IPS-11a (cell line): Measurements from ENCODE around the gene TRMT10C.
A peak's percentile ranks its signal among the peaks of the same experiment; 100 is the strongest.
"Not testable (repeated sequence)": the region's sequence is repeated elsewhere in the genome, so short reads cannot be mapped to it uniquely, and the experiment has no call there.

ENCODE experiments used
- H3K4me3 ChIP-seq: one replicate; pipeline ENCODE4 v1.5.1; 2013; ENCODE audit warnings: low read depth, low read length, control low read depth

Gene TRMT10C

DNA sequence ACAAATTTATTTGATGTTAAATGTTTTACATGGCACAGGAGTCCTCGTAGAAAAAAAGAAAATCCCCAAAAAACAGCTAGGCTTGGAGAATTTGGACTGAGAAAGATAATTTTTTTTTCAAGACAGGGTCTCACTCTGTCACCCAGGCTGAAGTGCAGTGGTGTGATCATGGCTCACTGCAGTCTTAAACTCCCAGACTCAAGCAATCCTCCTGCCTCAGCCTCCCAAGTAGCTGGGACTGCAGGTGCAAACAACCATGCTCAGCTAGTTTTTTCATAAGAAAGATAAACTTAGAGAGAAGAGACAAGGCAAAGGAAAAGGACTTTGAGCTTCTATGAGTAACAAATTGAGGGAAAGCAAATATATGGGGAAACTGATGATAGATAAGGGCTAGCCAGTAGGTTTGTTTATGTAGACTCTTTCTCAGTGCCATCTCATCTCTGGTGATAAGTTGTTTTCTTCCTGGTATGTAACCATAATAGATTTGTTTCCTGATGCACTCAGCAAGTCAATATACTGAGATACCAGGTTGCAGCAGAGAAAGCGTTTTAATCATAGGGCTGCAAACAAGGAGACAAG lies 13.1 kb upstream of the TRMT10C start:
- no peak overlapping the region for H3K4me3 ChIP-seq

DNA sequence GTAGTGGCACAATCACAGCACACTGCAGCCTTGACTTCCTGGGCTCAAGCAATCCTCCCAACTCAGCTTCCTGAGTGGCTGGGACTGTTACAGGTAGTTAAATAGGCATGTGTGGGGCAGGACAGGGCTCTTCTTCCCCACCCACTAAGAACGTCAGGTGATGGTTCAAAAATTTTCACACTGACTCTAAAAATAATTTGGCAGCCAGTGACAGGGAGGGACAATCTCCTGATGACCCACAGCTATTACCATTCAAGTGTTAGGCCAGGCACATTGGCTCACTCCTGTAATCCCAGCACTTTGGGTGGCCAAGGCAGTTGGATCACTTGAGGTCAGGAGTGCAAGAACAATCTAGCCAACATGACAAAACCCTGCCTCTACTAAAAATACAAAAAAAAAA lies 12.2 kb upstream of the TRMT10C start:
- H3K4me3 ChIP-seq = no peak overlapping the region

DNA sequence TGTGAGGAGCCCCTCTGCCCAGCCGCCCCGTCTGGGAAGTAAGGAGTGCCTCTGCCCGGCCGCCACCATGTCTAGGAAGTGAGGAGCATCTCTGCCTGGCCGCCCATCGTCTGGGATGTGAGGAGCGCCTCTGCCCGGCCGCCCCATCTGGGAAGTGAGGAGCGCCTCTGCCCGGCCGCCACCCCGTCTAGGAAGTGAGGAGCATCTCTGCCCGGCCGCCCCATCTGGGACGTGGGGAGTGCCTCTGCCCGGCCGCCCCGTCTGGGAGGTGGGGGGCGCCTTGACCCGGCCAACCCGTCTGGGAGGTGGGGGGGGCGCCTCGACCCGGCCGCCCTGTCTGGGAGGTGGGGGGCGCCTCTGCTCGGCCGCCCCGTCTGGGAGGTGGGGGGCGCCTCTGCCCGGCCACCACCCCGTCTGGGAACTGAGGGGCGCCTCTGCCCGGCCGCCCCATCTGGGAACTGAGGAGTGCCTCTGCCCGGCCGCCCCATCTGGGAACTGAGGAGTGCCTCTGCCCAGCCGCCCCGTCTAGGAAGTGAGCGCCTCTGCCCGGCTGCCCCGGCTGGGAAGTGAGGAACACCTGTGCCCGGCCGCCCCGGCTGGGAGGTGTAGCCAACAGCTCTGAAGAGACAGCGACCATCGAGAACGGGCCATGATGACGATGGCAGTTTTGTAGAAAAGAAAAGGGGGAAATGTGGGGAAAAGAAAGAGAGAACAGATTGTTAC lies 10.1 kb upstream of the TRMT10C start:
- not testable (repeated sequence) for H3K4me3 ChIP-seq

DNA sequence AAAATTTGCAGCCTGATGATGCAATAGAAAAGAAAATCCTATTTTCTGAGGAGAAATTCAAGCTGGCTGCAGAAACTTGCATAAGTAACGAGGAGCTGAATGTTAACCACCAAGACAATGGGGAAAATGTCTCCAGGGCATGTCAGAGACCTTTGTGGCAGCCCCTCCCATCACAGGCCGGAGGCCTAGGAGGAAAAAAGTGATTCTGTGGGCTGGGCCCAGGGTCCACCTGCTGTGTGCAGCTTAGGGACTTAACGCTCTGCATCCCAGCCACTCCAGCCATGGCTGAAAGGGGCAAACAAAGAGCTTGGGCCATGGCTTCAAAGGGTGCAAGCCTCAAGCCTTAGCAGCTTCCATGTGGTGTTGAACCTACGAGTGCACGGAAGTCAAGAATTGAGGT lies 8.3 kb upstream of the TRMT10C start:
- H3K4me3 ChIP-seq = not testable (repeated sequence)

DNA sequence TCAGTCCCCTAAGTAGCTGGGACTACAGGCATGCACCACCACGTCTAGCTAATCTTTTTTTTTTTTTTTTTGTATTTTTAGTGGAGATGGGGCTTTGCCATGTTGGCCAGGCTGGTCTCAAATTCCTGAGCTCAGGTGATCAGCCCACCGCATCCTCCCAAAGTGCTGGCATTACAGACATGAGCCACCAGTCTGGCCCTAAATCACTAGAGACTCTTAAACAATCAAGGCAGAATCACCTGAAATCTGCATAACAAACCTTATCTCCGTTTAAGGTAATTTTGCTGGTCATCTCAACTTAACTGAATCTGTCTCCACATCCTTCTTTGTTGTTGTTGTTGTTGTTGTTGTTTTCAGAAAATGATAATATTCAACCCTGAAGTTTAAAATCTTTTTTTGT lies 5.6 kb upstream of the TRMT10C start:
- H3K4me3 ChIP-seq = no peak overlapping the region

DNA sequence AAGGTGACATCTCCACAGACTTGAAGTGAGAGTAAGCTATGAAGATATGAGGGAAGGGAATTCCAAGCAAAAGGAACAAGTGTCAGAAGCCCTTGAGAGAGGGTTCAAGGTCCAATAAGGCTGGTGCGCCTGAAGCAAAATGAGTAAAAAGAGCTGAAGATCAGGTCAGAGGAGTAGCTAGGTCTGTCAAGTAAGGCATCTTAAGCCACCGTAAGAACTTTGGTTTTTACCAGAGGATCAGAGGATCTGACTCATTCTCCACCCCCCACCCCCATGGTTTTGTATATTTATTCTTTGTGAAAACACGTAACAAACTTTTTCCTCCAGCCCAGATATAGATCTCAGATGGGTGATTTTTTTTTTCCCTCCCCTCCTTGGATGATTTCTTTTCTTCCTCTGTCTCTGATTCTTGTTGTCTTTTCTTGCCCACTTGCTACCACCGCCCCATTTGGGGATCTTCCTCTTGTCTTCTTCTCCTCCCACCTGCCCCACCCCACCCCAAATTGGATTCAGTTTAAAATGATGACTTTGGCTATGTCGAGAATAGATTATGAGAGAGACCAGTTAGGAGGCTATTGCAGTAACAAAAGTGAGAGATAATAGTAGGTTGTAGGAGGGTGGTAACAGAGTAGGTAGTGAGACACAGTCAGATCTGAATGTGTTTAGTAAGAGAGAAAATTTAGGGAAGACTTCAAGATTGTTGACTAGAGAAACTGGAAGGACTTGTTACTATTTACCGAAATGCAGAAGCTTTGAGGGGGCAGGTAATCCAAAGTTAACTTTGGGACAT lies 6.1 kb downstream of the TRMT10C start:
- no peak overlapping the region for H3K4me3 ChIP-seq

DNA sequence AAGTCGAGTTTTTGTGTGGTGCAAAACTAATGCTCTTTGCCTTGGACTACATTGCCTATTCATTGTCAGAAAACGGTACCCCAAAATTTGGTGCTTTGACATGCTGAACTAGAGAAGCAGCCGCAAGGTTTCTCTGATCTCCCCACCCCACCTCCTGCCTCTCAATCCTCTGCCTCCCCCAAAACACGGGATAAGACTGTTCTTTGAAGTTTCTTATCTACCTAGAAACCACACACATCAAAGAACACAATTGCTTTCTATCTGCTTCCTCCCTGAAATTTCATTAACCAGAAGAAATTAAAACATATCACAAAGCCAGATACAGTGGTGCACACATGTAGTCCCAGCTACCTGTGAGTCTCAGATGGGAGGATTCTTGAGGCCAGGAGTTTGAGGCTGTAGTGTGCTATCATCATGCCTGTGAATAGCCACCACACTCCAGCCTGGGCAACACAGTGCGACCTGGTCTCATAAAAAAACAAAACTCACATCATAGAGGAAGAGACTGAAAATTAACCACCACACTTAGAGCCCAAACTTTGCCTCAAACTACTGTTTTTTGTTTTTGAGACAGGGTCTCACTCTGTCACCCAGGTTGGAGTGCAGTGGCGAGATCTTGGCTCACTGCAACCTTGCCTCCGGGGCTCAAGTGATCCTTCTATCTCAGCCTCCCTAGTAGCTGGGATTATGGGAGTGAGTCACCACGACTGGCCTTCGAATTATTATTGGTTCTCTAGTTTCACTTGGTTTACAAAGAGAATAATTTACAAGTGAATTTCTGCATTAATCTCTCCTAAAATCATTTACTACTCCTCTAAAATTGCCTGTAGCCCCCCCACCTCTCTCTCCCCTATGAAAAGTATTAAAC lies 9.6 kb downstream of the TRMT10C start:
- H3K4me3 ChIP-seq = no peak overlapping the region

DNA sequence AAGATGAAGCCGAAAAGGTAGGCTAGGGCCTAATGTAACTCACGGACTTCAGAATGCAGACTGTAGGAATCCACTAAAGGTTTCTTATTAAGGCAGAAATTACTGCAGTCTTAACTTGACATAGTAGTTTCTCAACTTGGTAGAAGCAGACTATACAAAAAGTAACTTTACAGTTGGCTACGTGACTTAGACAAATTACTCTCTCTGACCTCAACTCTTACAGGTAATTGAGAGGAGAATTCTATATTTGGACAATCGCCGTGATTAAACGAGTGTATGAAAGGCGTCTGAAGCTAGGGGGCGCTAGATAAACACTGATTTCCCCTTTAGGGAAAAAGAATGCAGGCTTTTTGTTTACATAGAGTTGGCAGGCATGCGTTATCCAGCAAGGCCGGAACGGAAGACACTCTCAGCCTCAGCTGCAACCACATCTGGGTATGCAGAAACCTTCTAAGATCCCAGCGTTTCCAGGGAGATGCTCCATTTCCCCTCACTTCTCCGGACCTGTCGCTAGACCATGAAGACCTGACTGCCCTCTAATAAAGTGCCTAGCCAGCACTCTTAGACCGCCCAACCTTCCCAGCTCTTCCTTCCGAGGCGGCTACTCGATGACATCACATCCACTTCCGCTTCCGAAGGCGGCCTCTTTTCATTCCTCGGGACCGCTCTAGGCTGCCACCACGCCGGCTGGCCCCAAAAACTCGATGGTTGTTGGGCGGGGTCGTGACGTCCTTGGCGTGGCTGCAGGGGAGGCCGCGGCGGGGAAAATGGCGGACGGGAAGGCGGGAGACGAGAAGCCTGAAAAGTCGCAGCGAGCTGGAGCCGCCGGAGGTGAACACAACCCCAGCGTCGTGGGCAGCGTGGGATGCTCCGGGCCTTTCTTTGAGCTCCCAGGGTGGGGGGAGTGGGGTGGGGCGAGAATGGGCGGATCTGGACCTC lies 12.1 kb downstream of the TRMT10C start, which contains the start of gene PCNP:
Gene PCNP, plus strand, starts transcription at position 732 of the 939 bp plus-strand sequence. Its CDS starts 36 bp downstream, at position 768.
- peak within 1 kb of the TSS; percentile 96 for H3K4me3 ChIP-seq

DNA sequence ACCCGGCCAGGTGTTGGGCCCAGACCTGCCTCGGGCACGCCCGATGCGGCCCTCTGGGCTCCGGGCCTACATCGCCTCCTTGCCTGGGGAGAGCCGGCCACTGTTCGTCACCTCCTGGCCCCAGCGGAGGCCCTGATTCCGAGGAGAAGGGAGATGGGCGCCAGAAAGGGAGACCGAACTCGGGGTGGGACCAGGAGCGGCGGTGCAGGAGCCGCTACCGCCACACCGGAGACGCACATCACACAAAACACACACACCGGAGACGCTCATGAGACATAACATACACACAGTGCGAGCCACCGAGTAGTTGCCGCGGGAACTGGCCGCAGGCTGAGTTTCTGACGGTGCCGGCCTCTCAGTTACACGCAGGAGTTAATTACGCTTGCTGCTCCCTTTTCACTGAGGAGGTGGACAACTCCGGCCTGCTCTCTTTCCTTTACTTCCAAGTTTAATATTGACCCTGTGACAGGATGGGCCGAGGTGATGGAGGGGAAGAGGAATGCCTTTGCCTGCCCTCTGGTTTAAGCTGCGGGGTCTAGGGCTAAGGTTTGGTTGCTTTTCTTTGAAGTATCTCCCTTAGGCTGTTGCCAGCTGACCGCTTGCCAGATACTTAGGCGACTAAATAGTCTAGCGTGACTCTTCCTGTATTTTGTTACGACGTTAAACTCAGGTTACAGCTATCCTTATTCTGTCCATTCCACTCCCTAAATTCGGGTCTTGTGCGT lies 12.9 kb downstream of the TRMT10C start:
- H3K4me3 ChIP-seq = peak overlapping the region; percentile 96

DNA sequence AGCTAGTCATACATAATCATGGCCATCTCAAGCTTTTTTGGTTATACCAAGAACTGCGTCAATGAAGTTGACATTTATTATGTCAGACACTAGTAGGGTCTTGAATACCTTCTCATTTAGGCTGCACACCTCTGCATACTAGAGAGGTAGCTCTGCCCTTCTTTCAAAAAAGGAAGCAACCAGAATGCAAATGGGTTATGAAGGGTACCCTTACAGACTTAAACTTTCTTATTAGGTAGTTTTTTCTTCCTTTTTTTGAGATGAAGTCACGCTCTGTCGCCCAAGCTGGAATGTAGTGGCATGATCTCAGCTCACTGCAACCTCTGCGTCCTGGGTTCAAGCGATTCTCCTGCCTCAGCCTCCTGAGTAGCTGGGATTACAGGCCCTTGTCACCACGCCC lies 15.6 kb downstream of the TRMT10C start:
- H3K4me3 ChIP-seq = no peak overlapping the region

DNA sequence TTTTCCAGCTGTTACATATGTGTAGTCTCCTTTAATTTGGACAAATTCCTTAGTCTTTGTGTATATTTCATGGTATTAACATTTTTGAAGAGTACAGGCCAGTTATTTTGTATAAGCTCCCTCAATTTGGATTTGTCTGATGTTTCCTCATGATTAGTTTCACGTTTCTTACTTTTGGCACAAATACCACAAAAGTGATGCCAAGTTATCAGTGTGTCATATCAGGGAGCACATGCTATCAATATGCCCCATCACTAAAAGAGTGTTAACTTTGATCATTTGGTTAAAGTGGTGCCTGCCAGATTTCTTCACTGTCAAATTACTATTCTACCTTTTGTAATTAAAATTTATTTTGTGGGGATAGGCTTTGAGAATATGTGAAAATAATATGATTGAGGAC lies 26.9 kb downstream of the TRMT10C start:
- H3K4me3 ChIP-seq = no peak overlapping the region

DNA sequence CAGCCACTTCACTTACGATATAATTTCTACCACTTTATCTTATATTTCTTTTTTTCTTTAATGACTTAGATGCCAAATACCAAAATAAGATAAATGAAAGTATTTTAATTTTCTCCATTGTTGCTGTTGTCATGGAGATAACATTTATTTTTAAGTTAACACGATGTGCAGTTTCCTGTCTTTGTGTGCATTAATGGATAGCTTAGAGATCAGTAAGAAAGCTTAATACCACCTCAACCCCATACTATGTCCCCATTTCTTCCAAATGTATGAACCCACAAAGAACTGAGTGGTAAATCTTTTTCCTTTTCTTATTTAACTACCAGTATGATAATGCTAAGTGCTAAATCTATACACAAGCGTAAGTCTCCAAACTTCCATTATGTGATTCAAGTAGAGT lies 29.4 kb downstream of the TRMT10C start:
- no peak overlapping the region for H3K4me3 ChIP-seq

DNA sequence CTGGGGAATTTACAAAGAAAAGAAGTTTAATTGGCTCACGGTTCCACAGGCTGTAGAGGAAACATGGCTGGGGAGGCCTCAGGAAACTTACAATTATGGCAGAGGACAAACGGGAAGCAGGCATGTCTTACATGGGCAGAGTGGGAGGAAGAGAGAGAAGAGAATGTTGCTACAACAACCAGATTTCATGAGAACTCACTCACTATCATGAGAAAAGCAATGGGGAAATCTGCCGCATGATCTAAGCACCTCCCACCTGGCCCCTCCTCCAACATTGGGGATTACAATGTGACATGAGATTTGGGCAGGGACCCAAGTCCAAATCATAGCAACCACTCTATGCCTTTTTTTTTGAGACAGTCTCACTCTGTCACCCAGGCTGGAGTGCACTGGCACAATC lies 41.1 kb downstream of the TRMT10C start:
- no peak overlapping the region for H3K4me3 ChIP-seq

DNA sequence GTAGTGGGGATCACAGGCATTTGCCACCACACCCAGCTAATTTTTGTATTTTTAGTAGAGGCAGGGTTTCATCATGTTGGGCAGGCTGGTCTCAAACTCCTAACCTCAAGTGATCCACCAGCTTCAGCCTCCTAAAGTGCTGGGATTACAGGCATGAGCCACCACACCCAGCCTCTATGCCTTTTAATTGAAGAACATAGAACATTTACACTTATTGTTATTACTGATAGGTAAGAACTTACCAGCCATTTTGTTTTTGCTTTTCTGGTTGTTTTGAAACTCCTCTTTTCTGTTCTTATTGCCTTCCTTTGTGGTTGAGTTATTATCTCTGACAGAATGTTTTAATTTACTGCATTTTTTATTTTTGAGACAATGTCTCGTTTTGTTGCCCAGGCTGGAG lies 41.5 kb downstream of the TRMT10C start:
- H3K4me3 ChIP-seq = no peak overlapping the region

DNA sequence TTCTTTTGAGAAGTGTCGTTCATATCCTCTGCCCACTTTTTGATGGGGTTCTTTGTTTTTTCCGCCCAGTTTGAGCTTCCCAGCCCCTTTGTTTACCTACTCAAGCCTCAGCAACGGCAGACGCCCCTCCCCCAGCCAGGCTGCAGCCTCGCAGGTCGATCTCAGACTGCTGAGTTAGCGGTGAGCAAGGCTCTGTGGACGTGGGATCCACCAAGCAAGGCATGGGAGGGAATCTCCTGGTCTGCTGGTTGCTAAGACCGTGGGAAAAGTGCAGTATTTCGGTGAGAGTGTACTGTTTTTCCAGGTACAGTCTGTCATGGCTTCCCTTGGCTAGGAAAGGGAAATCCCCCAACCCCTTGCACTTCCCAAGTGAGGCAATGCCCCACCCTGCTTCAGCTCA lies 43.7 kb downstream of the TRMT10C start:
- H3K4me3 ChIP-seq = not testable (repeated sequence)

DNA sequence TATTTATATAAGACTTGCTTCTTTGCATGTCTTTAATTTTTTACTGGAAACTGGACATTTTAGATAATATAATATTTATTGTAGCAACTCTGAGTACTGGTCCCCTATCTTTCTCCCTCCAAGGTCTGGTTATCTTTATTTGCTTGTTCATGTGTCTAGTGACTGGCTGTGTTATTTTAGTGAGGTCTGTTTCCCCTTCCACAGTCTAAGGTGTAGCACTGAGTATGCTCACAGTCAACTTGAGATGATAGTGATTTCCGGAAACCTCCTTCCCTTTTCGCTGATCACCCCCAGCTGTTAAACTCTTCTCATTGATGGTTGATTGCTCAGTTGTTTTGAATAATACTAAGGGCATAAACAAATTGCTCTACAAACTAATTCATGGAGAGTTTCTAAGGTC lies 49.4 kb downstream of the TRMT10C start:
- H3K4me3 ChIP-seq = no peak overlapping the region

DNA sequence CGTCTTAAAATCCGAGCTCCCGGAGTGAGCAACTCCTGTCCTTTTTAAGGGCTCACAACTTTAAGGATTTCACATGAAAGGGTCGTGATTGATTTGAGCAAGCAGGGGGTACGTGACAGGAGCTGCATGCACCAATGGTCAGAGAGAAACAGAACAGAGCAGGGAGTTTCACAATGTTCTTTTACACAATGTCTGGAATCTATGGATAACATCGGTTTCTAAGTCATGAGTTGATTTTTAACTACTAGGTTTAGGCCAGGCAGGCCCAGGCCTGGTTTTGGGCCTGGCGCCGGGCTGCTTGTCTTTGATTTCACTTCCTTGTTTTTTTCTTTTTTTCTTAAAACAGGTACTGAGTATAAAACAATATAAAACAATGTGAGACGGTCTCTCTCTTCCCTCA lies 51.3 kb downstream of the TRMT10C start:
- not testable (repeated sequence) for H3K4me3 ChIP-seq

DNA sequence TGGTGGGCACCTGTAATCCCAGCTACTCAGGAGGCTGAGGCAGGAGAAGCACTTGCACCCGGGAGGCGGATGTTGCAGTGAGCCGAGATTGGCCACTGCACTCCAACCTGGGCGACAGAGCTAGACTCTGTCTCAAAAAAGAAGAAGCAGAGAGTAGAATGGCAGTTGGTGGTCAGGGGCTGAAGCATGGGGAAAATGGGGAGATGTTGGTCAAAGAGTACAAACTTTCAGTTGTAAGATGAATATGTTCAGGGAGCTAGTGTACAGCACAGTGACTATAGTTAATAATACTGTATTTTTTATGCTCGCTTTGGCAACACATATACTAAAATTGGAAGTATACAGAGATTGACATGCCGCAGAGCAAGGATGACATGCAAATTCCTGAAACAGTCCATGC lies 53.9 kb downstream of the TRMT10C start:
- no peak overlapping the region for H3K4me3 ChIP-seq
